ENCODE data around the gene RBBP6. TPM values are rescaled to one million over a fixed set of nuclear protein-coding genes. Genes with fewer than 3 reads are reported as not detected.

The RBBP6 gene
- total RNA-seq, 4 donors from 2014 or later, result 39.0 to 110 (median 53.5) TPM

GRCh38 chr16:24555346-24555872, 16.0 kb downstream of the RBBP6 start:
- no peak for DNase-seq (ENCODE audit: low spot score in 2 of 2)
- Histone ChIP-seq H3K36me3 (peaks cover 0 to 55% (median 3%) of the 10 kb centered on the region in 3 donors), H3K9me3 (no peaks in the 10 kb centered on the region), H3K27me3 (no peaks in the 10 kb centered on the region), H3K4me3 (no peak overlapping the region), H3K4me1 (peaks cover 0 to 24% (median 0%) of the 10 kb centered on the region in 4 donors), H3K27ac (no peak overlapping the region)
- WGBS, 2 donors, result 91 to 93% methylated on average over 6 of the region's 6 CpGs
- no peak for TF ChIP-seq EP300 (IDR thresholded peaks at IDR 0.05)
- no peak for TF ChIP-seq CTCF (IDR thresholded peaks at IDR 0.05)
- TF ChIP-seq POLR2A (IDR thresholded peaks at IDR 0.05), result no peak

GRCh38 chr16:24562811-24563210, 23.4 kb downstream of the RBBP6 start:
- Histone ChIP-seq H3K27ac (no peak overlapping the region), H3K27me3 (no peaks in the 10 kb centered on the region), H3K4me1 (no peaks in the 10 kb centered on the region), H3K36me3 (peaks cover 2 to 99% (median 34%) of the 10 kb centered on the region in 3 donors), H3K9me3 (no peaks in the 10 kb centered on the region), H3K4me3 (no peak overlapping the region)
- no peak for DNase-seq (ENCODE audit: low spot score in 2 of 2)
- TF ChIP-seq POLR2A (IDR thresholded peaks at IDR 0.05), result no peak

- H3K4me3 ChIP-seq, result no peak overlapping the region
- H3K27ac ChIP-seq, result no peak overlapping the region
- peaks cover 9 to 88% (median 44%) of the 10 kb centered on the region in 3 donors for H3K36me3 ChIP-seq
- no peak for TF ChIP-seq POLR2A (IDR thresholded peaks at IDR 0.05)
- TF ChIP-seq EP300 (IDR thresholded peaks at IDR 0.05), result no peak
- TF ChIP-seq CTCF (IDR thresholded peaks at IDR 0.05), result peak in 1 of 5 experiments; percentile 9
- WGBS, 2 donors, result 69 to 76% methylated on average over 4 of the region's 4 CpGs
- no peaks in the 10 kb centered on the region for H3K4me1 ChIP-seq
- DNase-seq (ENCODE audit: low spot score in 2 of 2), result no peak
- H3K9me3 ChIP-seq, result no peaks in the 10 kb centered on the region
- no peaks in the 10 kb centered on the region for H3K27me3 ChIP-seq
Measured at GRCh38 chr16:24568392-24568791, 29.0 kb downstream of the RBBP6 start.

GRCh38 chr16:24571096-24571495, 31.7 kb downstream of the RBBP6 start:
- H3K4me1 ChIP-seq, result no peaks in the 10 kb centered on the region
- WGBS, 2 donors, result 81 to 84% methylated on average over 6 of the region's 6 CpGs
- peaks cover 9 to 61% (median 30%) of the 10 kb centered on the region in 3 donors for H3K36me3 ChIP-seq
- DNase-seq (ENCODE audit: low spot score in 2 of 2), result no peak
- H3K9me3 ChIP-seq, result peaks cover 0 to 12% (median 0%) of the 10 kb centered on the region in 4 donors
- H3K27me3 ChIP-seq, result no peaks in the 10 kb centered on the region
- no peak overlapping the region for H3K27ac ChIP-seq
- H3K4me3 ChIP-seq, result no peak overlapping the region
- TF ChIP-seq POLR2A (IDR thresholded peaks at IDR 0.05) (no peak), EP300 (IDR thresholded peaks at IDR 0.05) (no peak), CTCF (IDR thresholded peaks at IDR 0.05) (no peak)

- WGBS, 2 donors, result 81 to 95% methylated on average over 2 of the region's 2 CpGs
- Histone ChIP-seq H3K9me3 (peaks cover 0 to 12% (median 0%) of the 10 kb centered on the region in 4 donors), H3K27ac (no peak overlapping the region), H3K36me3 (peaks cover 9 to 52% (median 21%) of the 10 kb centered on the region in 3 donors), H3K4me1 (no peaks in the 10 kb centered on the region), H3K4me3 (no peak overlapping the region), H3K27me3 (no peaks in the 10 kb centered on the region)
- no peak for DNase-seq (ENCODE audit: low spot score in 2 of 2)
- TF ChIP-seq EP300 (IDR thresholded peaks at IDR 0.05) (no peak), CTCF (IDR thresholded peaks at IDR 0.05) (no peak), POLR2A (IDR thresholded peaks at IDR 0.05) (no peak)
Measured at GRCh38 chr16:24572069-24572468, 32.7 kb downstream of the RBBP6 start.

Data from tibial nerve (tissue), 4 donors.